MCF 10A (cell line): ENCODE results near the gene MKRN2. TPM values are rescaled to one million over a fixed set of nuclear protein-coding genes. Genes with fewer than 3 reads are reported as not detected.

Experiments used
- BruUV-seq: library from RNA; stranded (reverse); fragments of 400-500 nt; replicated peaks from 2 replicates; lab custom pipeline; 2021; lab: Mats Ljungman, UMichigan
- CTCF ChIA-PET: fragments of 300-600 bp; sonication (Branson Sonifier 250); formaldehyde crosslinking; extraction: SDS; loops from one replicate; lab custom pipeline; 2021; ENCODE audit warnings: antibody characterized with exemption, inconsistent platforms; lab: Yijun Ruan, JAX
- POLR2A ChIA-PET: fragments of 300-600, 350-650 bp; sonication (Branson Sonifier 250); formaldehyde crosslinking; extraction: SDS; loops from one replicate; lab custom pipeline; 2020; ENCODE audit warnings: antibody characterized with exemption, inconsistent platforms; lab: Yijun Ruan, JAX
- DNase-seq: peaks from one replicate; pipeline ENCODE4 v3.0.0-alpha.2; 2018; ENCODE audit not compliant: unreplicated experiment
- H3K27ac Mint-ChIP-seq: one replicate; pipeline ENCODE4 v1.8.0; 2022; ENCODE audit warnings: mild to moderate bottlenecking, low read depth, mixed read lengths; ENCODE audit not compliant: unreplicated experiment
- H3K27me3 Mint-ChIP-seq: one replicate; pipeline ENCODE4 v1.8.0; 2022; ENCODE audit warnings: mixed read lengths; ENCODE audit not compliant: insufficient read depth, unreplicated experiment
- H3K36me3 Mint-ChIP-seq: one replicate; pipeline ENCODE4 v1.8.0; 2022; ENCODE audit warnings: mild to moderate bottlenecking, moderate library complexity, mixed read lengths; ENCODE audit not compliant: insufficient read depth, unreplicated experiment
- H3K4me1 Mint-ChIP-seq: one replicate; pipeline ENCODE4 v1.8.0; 2022; ENCODE audit warnings: mixed read lengths; ENCODE audit not compliant: insufficient read depth, unreplicated experiment
- H3K4me3 Mint-ChIP-seq: one replicate; pipeline ENCODE4 v1.8.0; 2022; ENCODE audit warnings: mild to moderate bottlenecking, moderate library complexity, mixed read lengths; ENCODE audit not compliant: unreplicated experiment
- H3K9me3 Mint-ChIP-seq: one replicate; pipeline ENCODE4 v1.8.0; 2022; ENCODE audit warnings: mixed read lengths; ENCODE audit not compliant: unreplicated experiment
- CTCF ChIP-seq: fragments of 200-600 bp; IDR thresholded peaks from one replicate; pipeline ENCODE4 v1.8.0; 2022; ENCODE audit warnings: antibody characterized with exemption, mild to moderate bottlenecking; ENCODE audit not compliant: unreplicated experiment
- intact Hi-C: fragments of 100-400 bp; cut with micrococcal nuclease; formaldehyde crosslinking; loops from 2 replicates; pipeline ENCODE4 v1.14.1; 2022
- total RNA-seq: library from RNA; stranded (reverse); gene quantifications from 2 replicates; pipeline ENCODE4 v1.2.3, GENCODE V29; 2022

Gene MKRN2
- total RNA-seq, 1 experiment from 2014 or later: 25.6 TPM

GRCh38 chr3:12615266-12615665 is 58.4 kb downstream of the MKRN2 start:
- ChIA-PET POLR2A (interaction anchor here (1.0 kb wide), 2 partner anchors 9 to 48 kb away, joined by 4 to 5 read pairs; no protein-coding TSS in a partner anchor), CTCF (interaction anchor here (0.5 to 1.6 kb wide), 3 partner anchors 17 to 320 kb away, joined by 3 to 10 read pairs (median 6); no protein-coding TSS in a partner anchor)
- intact Hi-C loops: no loop called here
- peaks cover 5% of the 10 kb centered on the region for H3K4me1 Mint-ChIP-seq
- H3K4me3 Mint-ChIP-seq: no peak overlapping the region
- no TSS peak for BruUV-seq
- H3K36me3 Mint-ChIP-seq: peaks cover 81% of the 10 kb centered on the region
- H3K27me3 Mint-ChIP-seq: no peaks in the 10 kb centered on the region
- no peak for TF ChIP-seq CTCF
- DNase-seq: no peak
- H3K27ac Mint-ChIP-seq: no peak overlapping the region
- no peaks in the 10 kb centered on the region for H3K9me3 Mint-ChIP-seq

- BruUV-seq: no TSS peak
- H3K4me1 Mint-ChIP-seq: peaks cover 16% of the 10 kb centered on the region
- H3K27me3 Mint-ChIP-seq: no peaks in the 10 kb centered on the region
- TF ChIP-seq CTCF: no peak
- no peaks in the 10 kb centered on the region for H3K9me3 Mint-ChIP-seq
- ChIA-PET POLR2A (no interaction called here), CTCF (no interaction called here)
- intact Hi-C loops: no loop called here
- no peak overlapping the region for H3K4me3 Mint-ChIP-seq
- no peak for DNase-seq
- H3K27ac Mint-ChIP-seq: peak overlapping the region; percentile 14
- peaks cover 58% of the 10 kb centered on the region for H3K36me3 Mint-ChIP-seq
Measured at GRCh38 chr3:12618426-12618825, 61.5 kb downstream of the MKRN2 start.

- no peaks in the 10 kb centered on the region for H3K27me3 Mint-ChIP-seq
- POLR2A ChIA-PET: interaction anchor here (0.9 kb wide), 1 partner anchor 27 kb away, joined by 3 read pairs; no protein-coding TSS in a partner anchor
- no peak overlapping the region for H3K27ac Mint-ChIP-seq
- no peak for DNase-seq
- no peak overlapping the region for H3K4me3 Mint-ChIP-seq
- peaks cover 45% of the 10 kb centered on the region for H3K36me3 Mint-ChIP-seq
- no peak for TF ChIP-seq CTCF
- intact Hi-C loops: no loop called here
- BruUV-seq: no TSS peak
- no peaks in the 10 kb centered on the region for H3K9me3 Mint-ChIP-seq
- CTCF ChIA-PET: no interaction called here
- peaks cover 20% of the 10 kb centered on the region for H3K4me1 Mint-ChIP-seq
Measured at GRCh38 chr3:12620305-12620704, 63.4 kb downstream of the MKRN2 start.

- no TSS peak for BruUV-seq
- H3K4me3 Mint-ChIP-seq: no peak overlapping the region
- CTCF ChIA-PET: interaction anchor here (1.5 kb wide), 1 partner anchor 20 kb away, joined by 3 read pairs; no protein-coding TSS in a partner anchor
- no peaks in the 10 kb centered on the region for H3K9me3 Mint-ChIP-seq
- H3K27me3 Mint-ChIP-seq: no peaks in the 10 kb centered on the region
- no peak for TF ChIP-seq CTCF
- DNase-seq: no peak
- POLR2A ChIA-PET: interaction anchor here (0.7 to 0.9 kb wide), 3 partner anchors 26 to 221 kb away, joined by 3 to 4 read pairs (median 3); partner anchors contain the start of gene RPL32
- intact Hi-C loops: no loop called here
- peaks cover 20% of the 10 kb centered on the region for H3K4me1 Mint-ChIP-seq
- no peak overlapping the region for H3K27ac Mint-ChIP-seq
- peaks cover 41% of the 10 kb centered on the region for H3K36me3 Mint-ChIP-seq
Measured at GRCh38 chr3:12620729-12621128, 63.8 kb downstream of the MKRN2 start.
